ENCODE measurements around the gene FNBP1L. TPM values are rescaled to one million over a fixed set of nuclear protein-coding genes. Genes with fewer than 3 reads are reported as not detected.
"Not testable (repeated sequence)": the region's sequence is repeated elsewhere in the genome, so short reads cannot be mapped to it uniquely, and the experiment has no call there.

Gene FNBP1L
- total RNA-seq, 1 experiment from 2014 or later = 119 TPM

GRCh38 chr1:93588955-93589354, 141.0 kb downstream of the FNBP1L start:
- Histone ChIP-seq H3K79me2 (ENCODE audit: insufficient read depth, low read length) (no peaks in the 10 kb centered on the region), H3K27ac (ENCODE audit: insufficient read length, low read depth, low read length) (no peak overlapping the region), H3K79me1 (ENCODE audit: insufficient read depth, low read depth, low read length, poor library complexity, severe bottlenecking) (no peaks in the 10 kb centered on the region), H3K23ac (ENCODE audit: insufficient read length, low read depth, low read length) (no peak overlapping the region), H4K91ac (ENCODE audit: insufficient read length, low read depth, low read length) (no peak overlapping the region), H3K27me3 (ENCODE audit: insufficient read depth, low read length) (no peaks in the 10 kb centered on the region), H2BK15ac (ENCODE audit: low read depth, low read length) (no peak overlapping the region), H3K9ac (ENCODE audit: extremely low read depth, insufficient read length, low read length) (no peak overlapping the region), H4K8ac (replicated peaks; ENCODE audit: insufficient read length, low read depth, low read length) (no peak overlapping the region), H3K4me2 (ENCODE audit: insufficient read depth, insufficient read length, low read length) (no peak overlapping the region), H3K56ac (ENCODE audit: insufficient read length, low read depth, low read length) (no peak overlapping the region), H2BK20ac (ENCODE audit: low read depth, low read length, poor library complexity, severe bottlenecking) (no peak overlapping the region), H3K18ac (ENCODE audit: insufficient read length, low read depth, low read length) (no peak overlapping the region), H3K4ac (ENCODE audit: low read depth, low read length) (no peak overlapping the region), H4K5ac (ENCODE audit: insufficient read length, low read depth, low read length) (no peak overlapping the region), H3K14ac (ENCODE audit: insufficient read depth, low read length) (no peak overlapping the region), H2BK5ac (ENCODE audit: insufficient read length, low read length) (no peak overlapping the region), H2BK120ac (ENCODE audit: low read depth, low read length, poor library complexity, severe bottlenecking) (no peak overlapping the region), H2AK5ac (ENCODE audit: insufficient read length, low read length) (no peak overlapping the region), H3K23me2 (ENCODE audit: insufficient read length, low read depth, low read length, poor library complexity, severe bottlenecking) (no peaks in the 10 kb centered on the region), H3K9me3 (ENCODE audit: control insufficient read depth, low read depth, low read length) (no peaks in the 10 kb centered on the region), H2BK12ac (ENCODE audit: insufficient read length, low read depth, low read length) (no peak overlapping the region), H2AFZ (ENCODE audit: low read length) (no peak overlapping the region), H3K4me1 (ENCODE audit: insufficient read depth, low read length) (peaks cover 3% of the 10 kb centered on the region; the same call in 1 of the 2 replicates), H3T11ph (ENCODE audit: low read length) (no peak overlapping the region), H4K20me1 (ENCODE audit: control insufficient read depth, insufficient read depth, insufficient read length) (no peaks in the 10 kb centered on the region)
- DNase-seq = no peak
- no CpG with 5 or more reads among the region's 20 CpGs for WGBS (ENCODE audit: extremely low coverage, insufficient read length, low lambda C conversion rate)
- TF ChIP-seq CTCF (conservative IDR thresholded peaks at IDR 0.05) = no peak
- no peak overlapping the region for H3K4me3 Mint-ChIP-seq
- H3K27ac Mint-ChIP-seq = no peak overlapping the region; a peak in 1 of 7 replicates
- peaks cover 11 to 21% (median 17%) of the 10 kb centered on the region in 3 experiments for H3K36me3 Mint-ChIP-seq (ENCODE audit: insufficient read depth in 1 of 3, low read depth in 3 of 3)
- no peaks in the 10 kb centered on the region for H3K9me3 Mint-ChIP-seq
- no peaks in the 10 kb centered on the region for H3K27me3 Mint-ChIP-seq (ENCODE audit: low read depth)
- H3K4me1 Mint-ChIP-seq = peaks cover 26 to 30% of the 10 kb centered on the region in 2 experiments

DNA sequence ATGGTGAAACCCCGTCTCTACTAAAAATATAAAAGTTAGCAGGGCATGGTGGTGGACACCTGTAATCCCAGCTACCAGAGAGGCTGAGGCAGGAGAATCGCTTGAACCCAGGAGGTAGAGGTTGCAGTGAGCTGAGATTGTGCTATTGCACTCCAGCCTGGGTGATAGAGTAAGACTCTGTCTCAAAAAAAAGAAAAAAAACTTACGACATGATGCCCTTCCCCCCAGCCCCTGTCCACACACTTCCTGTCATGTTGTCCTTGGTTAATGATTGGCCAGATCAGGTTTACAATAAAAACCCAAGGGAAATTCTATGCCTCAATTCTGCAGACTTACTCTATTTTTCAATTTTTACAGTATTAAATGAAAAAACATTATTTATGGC, 143.4 kb downstream of the FNBP1L start:
- not testable (repeated sequence) for H3K23me2 ChIP-seq (ENCODE audit: insufficient read length, low read depth, low read length, poor library complexity, severe bottlenecking); H2AFZ ChIP-seq (ENCODE audit: low read length); H4K20me1 ChIP-seq (ENCODE audit: control insufficient read depth, insufficient read depth, insufficient read length); H2BK12ac ChIP-seq (ENCODE audit: insufficient read length, low read depth, low read length); H3K18ac ChIP-seq (ENCODE audit: insufficient read length, low read depth, low read length); H3K79me2 ChIP-seq (ENCODE audit: insufficient read depth, low read length); H4K5ac ChIP-seq (ENCODE audit: insufficient read length, low read depth, low read length); H2BK120ac ChIP-seq (ENCODE audit: low read depth, low read length, poor library complexity, severe bottlenecking); H2AK5ac ChIP-seq (ENCODE audit: insufficient read length, low read length); H3K4me3 Mint-ChIP-seq; H3K27ac Mint-ChIP-seq; H3K27me3 Mint-ChIP-seq (ENCODE audit: low read depth); H3K23ac ChIP-seq (ENCODE audit: insufficient read length, low read depth, low read length); H2BK20ac ChIP-seq (ENCODE audit: low read depth, low read length, poor library complexity, severe bottlenecking); H3K27me3 ChIP-seq (ENCODE audit: insufficient read depth, low read length); DNase-seq; H3K9me3 ChIP-seq (ENCODE audit: control insufficient read depth, low read depth, low read length); H3K79me1 ChIP-seq (ENCODE audit: insufficient read depth, low read depth, low read length, poor library complexity, severe bottlenecking); H3K9me3 Mint-ChIP-seq; H3K4me2 ChIP-seq (ENCODE audit: insufficient read depth, insufficient read length, low read length); H2BK15ac ChIP-seq (ENCODE audit: low read depth, low read length); H3K14ac ChIP-seq (ENCODE audit: insufficient read depth, low read length); H4K8ac ChIP-seq (replicated peaks; ENCODE audit: insufficient read length, low read depth, low read length); H3K56ac ChIP-seq (ENCODE audit: insufficient read length, low read depth, low read length); H3K4ac ChIP-seq (ENCODE audit: low read depth, low read length); H3K27ac ChIP-seq (ENCODE audit: insufficient read length, low read depth, low read length); H3T11ph ChIP-seq (ENCODE audit: low read length); H2BK5ac ChIP-seq (ENCODE audit: insufficient read length, low read length); H3K9ac ChIP-seq (ENCODE audit: extremely low read depth, insufficient read length, low read length); H4K91ac ChIP-seq (ENCODE audit: insufficient read length, low read depth, low read length)
- peaks cover 14% of the 10 kb centered on the region for H3K4me1 ChIP-seq (ENCODE audit: insufficient read depth, low read length)
- WGBS (ENCODE audit: extremely low coverage, insufficient read length, low lambda C conversion rate) = no CpG with 5 or more reads among the region's 3 CpGs
- Mint-ChIP-seq H3K4me1 (peaks cover 33 to 39% of the 10 kb centered on the region in 2 experiments), H3K36me3 (ENCODE audit: insufficient read depth in 1 of 3, low read depth in 3 of 3) (peaks cover 8 to 21% (median 16%) of the 10 kb centered on the region in 3 experiments)
